ENCODE results near the gene C4orf50. TPM values are rescaled to one million over a fixed set of nuclear protein-coding genes. Genes with fewer than 3 reads are reported as not detected.
A peak's percentile ranks its signal among the peaks of the same experiment; 100 is the strongest.

Gene C4orf50
- total and polyA plus RNA-seq, 2 experiments from 2014 or later: 0.06 to 0.31 TPM

DNA sequence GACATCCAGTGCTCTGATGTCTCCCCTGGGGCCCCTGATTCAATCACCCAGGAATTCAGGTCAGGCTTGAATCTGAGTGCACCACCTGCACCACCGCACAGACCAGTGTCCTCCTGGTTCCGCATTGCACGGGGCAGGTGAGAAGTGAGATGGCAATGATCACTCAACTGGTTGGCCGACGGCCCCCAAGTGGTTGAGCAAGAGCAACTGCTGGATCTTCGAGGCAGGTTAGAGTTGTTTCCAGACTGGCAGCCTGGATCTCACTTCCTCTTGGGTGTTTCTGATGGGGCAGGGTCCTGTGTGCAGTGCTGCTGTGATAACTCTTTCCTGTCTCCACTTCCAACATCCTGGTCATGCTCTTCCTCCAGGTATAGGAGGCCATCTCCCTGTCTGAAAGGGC, 50.4 kb downstream of the C4orf50 start:
- ATAC-seq: no peak; the same call in 2 of the 3 replicates
- Histone ChIP-seq H3K27ac (ENCODE audit: low read depth) (no peak overlapping the region), H2AFZ (no peak overlapping the region), H3K4me2 (no peak overlapping the region), H3F3A (replicated peaks; ENCODE audit: low read depth) (no peaks in the 10 kb centered on the region), H3K27me3 (ENCODE audit: insufficient read depth) (no peaks in the 10 kb centered on the region), H3K4me1 (ENCODE audit: insufficient read depth) (0 out of 2 replicates have a peak, but pooled peaks cover 6% of the 10 kb centered on the region), H3K79me2 (replicated peaks; ENCODE audit: insufficient read depth) (no peaks in the 10 kb centered on the region), H3K4me3 (no peak overlapping the region), H3K36me3 (ENCODE audit: insufficient read depth) (no peaks in the 10 kb centered on the region), H3K9me2 (ENCODE audit: insufficient read depth) (no peaks in the 10 kb centered on the region), H4K20me1 (replicated peaks; ENCODE audit: insufficient read depth) (no peaks in the 10 kb centered on the region)
- TF ChIP-seq ZNF114 (CRISPR knock-in tag; IDR thresholded peaks at IDR 0.05) (no peak), CTCF (conservative IDR thresholded peaks at IDR 0.05; ENCODE audit: low read depth in 2 of 2) (peak; percentile 9 to 34; a peak in 1 of 4 replicates)
- Mint-ChIP-seq H3K4me3 (no peak overlapping the region), H3K4me1 (peaks cover 39% of the 10 kb centered on the region), H3K27ac (no peak overlapping the region), H3K27me3 (ENCODE audit: insufficient read depth, low read depth, poor library complexity) (peaks cover 9% of the 10 kb centered on the region), H3K9me3 (no peaks in the 10 kb centered on the region), H3K36me3 (ENCODE audit: low read depth) (no peaks in the 10 kb centered on the region)
- DNase-seq (ENCODE audit: low spot score): peak; percentile 42

- no peak overlapping the region for H3K27ac Mint-ChIP-seq
- H3K36me3 ChIP-seq (ENCODE audit: insufficient read depth): no peaks in the 10 kb centered on the region
- no peaks in the 10 kb centered on the region for H4K20me1 ChIP-seq (replicated peaks; ENCODE audit: insufficient read depth)
- H3K9me3 Mint-ChIP-seq: no peaks in the 10 kb centered on the region; the same call in 2 of the 3 replicates
- ATAC-seq (no peak), DNase-seq (ENCODE audit: low spot score) (no peak)
- H3K27me3 Mint-ChIP-seq (ENCODE audit: insufficient read depth, low read depth, poor library complexity): peaks cover 6% of the 10 kb centered on the region
- no peaks in the 10 kb centered on the region for H3K27me3 ChIP-seq (ENCODE audit: insufficient read depth)
- no peaks in the 10 kb centered on the region for H3K36me3 Mint-ChIP-seq (ENCODE audit: low read depth)
- no peak overlapping the region for H3K27ac ChIP-seq (ENCODE audit: low read depth)
- H3K4me1 ChIP-seq (ENCODE audit: insufficient read depth): no peaks in the 10 kb centered on the region
- no peaks in the 10 kb centered on the region for H3K79me2 ChIP-seq (replicated peaks; ENCODE audit: insufficient read depth)
- no peak overlapping the region for H3K4me3 ChIP-seq
- peaks cover 17% of the 10 kb centered on the region for H3K4me1 Mint-ChIP-seq
- no peak overlapping the region for H3K4me3 Mint-ChIP-seq
- no peaks in the 10 kb centered on the region for H3F3A ChIP-seq (replicated peaks; ENCODE audit: low read depth)
- H2AFZ ChIP-seq: no peak overlapping the region
- no peaks in the 10 kb centered on the region for H3K9me2 ChIP-seq (ENCODE audit: insufficient read depth)
- TF ChIP-seq NANOG (IDR thresholded peaks at IDR 0.05; ENCODE audit: borderline replicate concordance): no peak
- TF ChIP-seq CTCF (conservative IDR thresholded peaks at IDR 0.05; ENCODE audit: low read depth in 2 of 2): no peak
- no peak for TF ChIP-seq REST (IDR thresholded peaks at IDR 0.05; ENCODE audit: unreplicated experiment)
- no peak for TF ChIP-seq ZNF114 (CRISPR knock-in tag; IDR thresholded peaks at IDR 0.05)
- TF ChIP-seq CREB1 (CRISPR knock-in tag; IDR thresholded peaks at IDR 0.05; ENCODE audit: low read depth): no peak
- TF ChIP-seq POLR2AphosphoS5 (IDR thresholded peaks at IDR 0.05; ENCODE audit: low read depth): no peak
- TF ChIP-seq ZNF462 (CRISPR knock-in tag; IDR thresholded peaks at IDR 0.05): no peak
- H3K4me2 ChIP-seq: no peak overlapping the region
Measured at GRCh38 chr4:5965225-5965624, 53.0 kb downstream of the C4orf50 start.

All from GM23338 (cell line).